OCI-LY7 (cell line): ENCODE results near the gene MCRIP1.

Source experiments
- CTCF ChIP-seq: fragments of 200-600 bp; sonication (generic); conservative IDR thresholded peaks from 2 replicates; pipeline ENCODE4 v1.5.1; 2014; ENCODE audit warnings: mild to moderate bottlenecking, antibody characterized with exemption, low read length, moderate library complexity, mixed read lengths
- EZH2phosphoT487 ChIP-seq: fragments of 200-600 bp; sonication (generic); IDR thresholded peaks from 2 replicates; pipeline ENCODE4 v1.6.1; 2018; ENCODE audit warnings: low read depth, borderline replicate concordance, mild to moderate bottlenecking, mixed run types, antibody characterized with exemption, low read length, moderate library complexity, mixed read lengths

- no peak for TF ChIP-seq CTCF
- no peak for TF ChIP-seq EZH2phosphoT487
Observed at GRCh38 chr17:81865358-81865732, 32.3 kb upstream of the MCRIP1 start.
